ENCODE measurements around the gene HIGD1B.

GRCh38 chr17:44871556-44871955 is 23.9 kb downstream of the HIGD1B start:
- no peak for TF ChIP-seq CTCF (IDR thresholded peaks at IDR 0.05 in 4 of 5, conservative IDR thresholded peaks at IDR 0.05 in 1 of 5)
- no peak for TF ChIP-seq POLR2A (IDR thresholded peaks at IDR 0.05)
